MM.1S (cell line): ENCODE results near the gene PLK5.

ENCODE experiments used
- DNase-seq: peaks from one replicate; pipeline ENCODE4 v3.0.0-alpha.2; 2015
- H2AFZ ChIP-seq: fragments of 300-600 bp; sonication (generic); 2 replicates; pipeline ENCODE4 v1.6.0; 2016; ENCODE audit warnings: antibody characterized with exemption, low read length
- H3F3A ChIP-seq: fragments of 300-600 bp; sonication (generic); 2 replicates; pipeline ENCODE4 v1.6.1; 2016; ENCODE audit warnings: mild to moderate bottlenecking, antibody characterized with exemption, low read length, moderate library complexity, mixed read lengths; ENCODE audit not compliant: insufficient read depth
- H3K27ac ChIP-seq: fragments of 300-600 bp; sonication (generic); 2 replicates; pipeline ENCODE4 v1.5.1; 2016; ENCODE audit warnings: mild to moderate bottlenecking, low read length
- H3K27me3 ChIP-seq: fragments of 300-600 bp; sonication (generic); replicated peaks from 2 replicates; pipeline ENCODE4 v1.6.0; 2016; ENCODE audit warnings: low read length; ENCODE audit not compliant: insufficient read depth
- H3K36me3 ChIP-seq: fragments of 300-600 bp; sonication (generic); replicated peaks from 2 replicates; pipeline ENCODE4 v1.6.1; 2016; ENCODE audit warnings: mild to moderate bottlenecking, low read length, mixed read lengths; ENCODE audit not compliant: insufficient read depth
- H3K4me1 ChIP-seq: fragments of 300-600 bp; sonication (generic); 2 replicates; pipeline ENCODE4 v1.6.1; 2016; ENCODE audit warnings: low read length, mixed read lengths
- H3K4me2 ChIP-seq: fragments of 300-600 bp; sonication (generic); 2 replicates; pipeline ENCODE4 v1.6.0; 2016; ENCODE audit warnings: low read depth, low read length
- H3K4me3 ChIP-seq: fragments of 300-600 bp; sonication (generic); 2 replicates; pipeline ENCODE4 v1.5.1; 2016; ENCODE audit warnings: low read length, mixed read lengths
- H3K79me2 ChIP-seq: fragments of 300-600 bp; sonication (generic); 2 replicates; pipeline ENCODE4 v1.6.1; 2016; ENCODE audit warnings: mixed run types, low read length, mixed read lengths
- H3K9ac ChIP-seq: fragments of 300-600 bp; sonication (generic); 2 replicates; pipeline ENCODE4 v1.6.1; 2016; ENCODE audit warnings: low read length, mixed read lengths
- H3K9me2 ChIP-seq: fragments of 300-600 bp; sonication (generic); replicated peaks from 2 replicates; pipeline ENCODE4 v1.6.1; 2016; ENCODE audit warnings: mild to moderate bottlenecking, low read length, mixed read lengths; ENCODE audit not compliant: insufficient read depth
- H3K9me3 ChIP-seq: fragments of 300-600 bp; sonication (generic); replicated peaks from 2 replicates; pipeline ENCODE4 v1.6.1; 2016; ENCODE audit warnings: mild to moderate bottlenecking, low read length, mixed read lengths; ENCODE audit not compliant: insufficient read depth
- H4K20me1 ChIP-seq: fragments of 300-600 bp; sonication (generic); 2 replicates; pipeline ENCODE4 v1.6.1; 2016; ENCODE audit warnings: mild to moderate bottlenecking, low read length, moderate library complexity, mixed read lengths; ENCODE audit not compliant: insufficient read depth
- EZH2 ChIP-seq: fragments of 300-600 bp; sonication (generic); optimal IDR thresholded peaks from 2 replicates; pipeline ENCODE3; 2017; ENCODE audit warnings: low read depth, mild to moderate bottlenecking, antibody characterized with exemption, low read length, mixed read lengths
- EZH2phosphoT487 ChIP-seq: fragments of 300-600 bp; sonication (generic); IDR thresholded peaks from 2 replicates; pipeline ENCODE4 v1.6.1; 2018; ENCODE audit warnings: antibody characterized with exemption, low read length
- TF ChIP-seq, protein P1 (sequence below): fragments of 300-600 bp; sonication (generic); IDR thresholded peaks from 2 replicates; pipeline ENCODE4 v1.5.1; 2016; ENCODE audit warnings: antibody characterized with exemption, low read length, mixed read lengths

Gene PLK5

DNA sequence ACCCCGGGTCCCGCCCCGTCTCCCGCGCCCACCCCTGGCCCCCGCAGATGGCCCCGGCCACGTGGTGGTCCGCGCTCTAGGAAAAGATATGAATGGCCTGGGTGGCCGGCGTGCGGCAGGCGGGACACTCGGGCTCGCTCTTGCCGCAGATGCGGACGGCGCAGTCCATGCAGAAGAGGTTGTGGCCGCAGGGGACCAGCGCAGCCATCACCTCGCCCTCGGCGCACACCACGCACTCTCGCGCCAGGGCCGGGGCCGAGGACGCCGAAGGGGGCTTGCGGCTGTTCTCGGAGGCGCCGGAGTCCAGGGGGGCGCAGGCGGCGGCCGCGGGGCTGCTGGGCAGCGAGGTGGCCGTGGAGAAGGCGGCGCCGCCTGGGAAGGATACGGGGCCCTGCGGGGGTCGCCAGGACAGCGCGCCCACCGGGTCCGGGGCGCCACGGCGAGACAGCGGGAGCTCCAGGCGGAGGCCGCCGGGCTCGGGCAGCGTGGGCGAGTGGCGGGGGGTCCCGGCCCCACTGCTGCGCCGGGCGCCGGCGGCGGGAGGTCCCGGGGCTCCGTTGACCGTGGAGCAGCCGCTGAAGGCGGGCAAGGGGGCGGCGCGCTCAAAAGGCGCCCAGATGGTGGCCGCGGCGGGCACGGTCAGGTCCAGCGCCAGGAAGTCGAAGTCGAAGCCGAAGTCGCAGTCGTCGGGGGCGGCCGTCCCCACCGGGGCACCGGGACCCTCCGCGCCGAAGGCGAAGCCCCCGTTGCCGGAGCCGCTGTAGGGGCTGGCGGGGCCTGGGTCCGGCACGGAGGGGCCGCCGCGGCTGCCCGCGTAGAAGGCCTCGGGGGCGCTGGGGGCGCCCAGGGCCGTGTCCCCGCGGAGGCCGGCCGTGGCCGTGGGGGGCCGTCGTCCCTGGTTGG, 31.9 kb downstream of the PLK5 start:
- TF ChIP-seq EZH2phosphoT487, result no peak
- TF ChIP-seq, protein P1, sequence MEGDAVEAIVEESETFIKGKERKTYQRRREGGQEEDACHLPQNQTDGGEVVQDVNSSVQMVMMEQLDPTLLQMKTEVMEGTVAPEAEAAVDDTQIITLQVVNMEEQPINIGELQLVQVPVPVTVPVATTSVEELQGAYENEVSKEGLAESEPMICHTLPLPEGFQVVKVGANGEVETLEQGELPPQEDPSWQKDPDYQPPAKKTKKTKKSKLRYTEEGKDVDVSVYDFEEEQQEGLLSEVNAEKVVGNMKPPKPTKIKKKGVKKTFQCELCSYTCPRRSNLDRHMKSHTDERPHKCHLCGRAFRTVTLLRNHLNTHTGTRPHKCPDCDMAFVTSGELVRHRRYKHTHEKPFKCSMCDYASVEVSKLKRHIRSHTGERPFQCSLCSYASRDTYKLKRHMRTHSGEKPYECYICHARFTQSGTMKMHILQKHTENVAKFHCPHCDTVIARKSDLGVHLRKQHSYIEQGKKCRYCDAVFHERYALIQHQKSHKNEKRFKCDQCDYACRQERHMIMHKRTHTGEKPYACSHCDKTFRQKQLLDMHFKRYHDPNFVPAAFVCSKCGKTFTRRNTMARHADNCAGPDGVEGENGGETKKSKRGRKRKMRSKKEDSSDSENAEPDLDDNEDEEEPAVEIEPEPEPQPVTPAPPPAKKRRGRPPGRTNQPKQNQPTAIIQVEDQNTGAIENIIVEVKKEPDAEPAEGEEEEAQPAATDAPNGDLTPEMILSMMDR, result no peak
- no peak for TF ChIP-seq EZH2
- no peaks in the 10 kb centered on the region for H3K9me3 ChIP-seq
- DNase-seq, result no peak
- H3K36me3 ChIP-seq, result no peaks in the 10 kb centered on the region
- H3K9ac ChIP-seq, result no peak overlapping the region
- H3K9me2 ChIP-seq, result no peaks in the 10 kb centered on the region
- H3K4me1 ChIP-seq, result no peaks in the 10 kb centered on the region
- no peak overlapping the region for H3K4me3 ChIP-seq
- H3K27ac ChIP-seq, result no peak overlapping the region
- H3F3A ChIP-seq, result no peaks in the 10 kb centered on the region
- no peaks in the 10 kb centered on the region for H4K20me1 ChIP-seq
- no peak overlapping the region for H3K4me2 ChIP-seq
- H3K27me3 ChIP-seq, result peaks cover 16% of the 10 kb centered on the region; the same call in 1 of the 2 replicates
- H3K79me2 ChIP-seq, result no peaks in the 10 kb centered on the region; the same call in 1 of the 2 replicates
- no peak overlapping the region for H2AFZ ChIP-seq

DNA sequence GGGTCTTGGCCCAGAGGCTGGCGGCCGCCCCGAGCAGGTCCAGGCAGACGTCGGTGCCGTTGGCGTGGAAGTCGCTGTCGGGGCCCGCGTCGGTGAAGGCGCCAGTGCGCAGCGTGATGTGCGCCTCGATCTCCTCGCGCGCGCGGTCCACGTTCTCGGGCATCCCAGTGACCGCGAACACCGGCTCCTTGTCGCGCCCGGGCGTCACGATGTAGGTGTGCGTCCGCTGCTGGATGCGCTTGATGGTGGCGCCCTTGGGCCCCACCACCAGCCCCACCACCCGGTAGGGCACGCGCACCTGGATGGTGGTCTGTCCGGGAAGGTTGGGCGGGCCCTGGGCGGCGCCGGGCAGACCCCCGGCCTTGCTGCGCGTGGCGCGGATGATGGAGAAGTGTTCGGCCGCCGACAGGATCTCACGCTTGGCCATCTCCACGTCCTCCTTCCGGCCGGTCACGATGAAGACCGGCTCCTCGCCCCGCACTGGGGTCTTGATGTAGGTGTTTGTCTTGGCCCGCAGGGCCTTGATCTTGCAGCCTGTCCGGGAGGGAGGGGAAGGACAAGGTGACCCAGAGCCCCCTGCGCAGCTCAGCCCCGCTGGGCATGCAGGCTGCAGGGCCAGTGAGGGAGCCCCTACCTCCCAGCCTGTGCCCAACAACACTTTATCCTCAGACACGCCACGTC, 32.7 kb downstream of the PLK5 start:
- peaks cover 5% of the 10 kb centered on the region; the same call in 1 of the 2 replicates for H3K79me2 ChIP-seq
- H3K36me3 ChIP-seq, result no peaks in the 10 kb centered on the region
- H3K27ac ChIP-seq, result no peak overlapping the region
- H4K20me1 ChIP-seq, result no peaks in the 10 kb centered on the region
- no peaks in the 10 kb centered on the region for H3F3A ChIP-seq
- H2AFZ ChIP-seq, result no peak overlapping the region
- no peak for DNase-seq
- H3K4me2 ChIP-seq, result no peak overlapping the region
- no peak overlapping the region for H3K4me3 ChIP-seq
- TF ChIP-seq EZH2phosphoT487 (no peak), EZH2 (no peak)
- TF ChIP-seq, protein P1, result no peak
- H3K27me3 ChIP-seq, result peaks cover 10% of the 10 kb centered on the region; the same call in 1 of the 2 replicates
- H3K9me3 ChIP-seq, result no peaks in the 10 kb centered on the region
- H3K9ac ChIP-seq, result no peak overlapping the region
- no peaks in the 10 kb centered on the region for H3K9me2 ChIP-seq
- H3K4me1 ChIP-seq, result no peaks in the 10 kb centered on the region

DNA sequence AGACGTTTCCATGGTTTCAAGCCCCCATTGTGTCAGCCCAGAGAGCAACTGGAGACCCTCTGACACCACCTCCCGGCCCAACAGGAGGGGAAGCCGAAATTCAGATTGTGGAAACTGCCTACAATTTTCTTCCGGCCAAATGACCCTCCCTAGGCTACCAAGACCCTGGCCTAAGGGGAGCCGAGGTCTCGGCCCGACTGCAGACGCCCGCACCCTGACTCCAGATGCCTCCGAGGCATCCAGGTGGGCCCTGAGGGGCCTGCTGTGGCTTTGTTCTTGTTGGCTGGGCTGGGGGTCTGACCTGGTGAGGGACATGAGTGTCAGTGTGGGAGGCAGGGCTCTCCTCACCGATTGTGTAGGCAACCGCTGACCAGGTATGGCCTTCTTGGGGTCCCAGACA, 34.7 kb downstream of the PLK5 start:
- Histone ChIP-seq H3K9ac (no peak overlapping the region), H3K9me2 (no peaks in the 10 kb centered on the region), H3K27ac (no peak overlapping the region), H3K36me3 (no peaks in the 10 kb centered on the region), H3K79me2 (peaks cover 9% of the 10 kb centered on the region; the same call in 1 of the 2 replicates), H3K9me3 (no peaks in the 10 kb centered on the region), H3K4me1 (no peaks in the 10 kb centered on the region), H3K27me3 (no peaks in the 10 kb centered on the region), H4K20me1 (no peaks in the 10 kb centered on the region), H3K4me3 (no peak overlapping the region), H3K4me2 (no peak overlapping the region), H3F3A (no peaks in the 10 kb centered on the region), H2AFZ (no peak overlapping the region)
- no peak for TF ChIP-seq EZH2phosphoT487
- TF ChIP-seq, protein P1, result no peak
- TF ChIP-seq EZH2, result no peak
- no peak for DNase-seq
